Pons (tissue), 1 donor: Measurements from ENCODE around the gene CD96.

Source experiments
- DNase-seq: peaks from one replicate; pipeline ENCODE4 v3.0.0-alpha.2; 2016; ENCODE audit warnings: low spot score

The CD96 gene

GRCh38 chr3:111676211-111677006 lies 134.4 kb downstream of the CD96 start:
- no peak for DNase-seq

- no peak for DNase-seq
Observed at GRCh38 chr3:111677007-111677392, 135.0 kb downstream of the CD96 start.

- no peak for DNase-seq
Observed at GRCh38 chr3:111681661-111682426, 139.8 kb downstream of the CD96 start.

- no peak for DNase-seq
Observed at GRCh38 chr3:111684640-111685039, 142.6 kb downstream of the CD96 start.

GRCh38 chr3:111688190-111688800 lies 146.3 kb downstream of the CD96 start:
- DNase-seq = no peak

- DNase-seq = no peak
Observed at GRCh38 chr3:111690242-111690641, 148.2 kb downstream of the CD96 start.

- peak; percentile 61 for DNase-seq
Observed at GRCh38 chr3:111691293-111691909, 149.4 kb downstream of the CD96 start.

- DNase-seq = no peak
Observed at GRCh38 chr3:111692593-111693552, 150.9 kb downstream of the CD96 start.

GRCh38 chr3:111694471-111694870 lies 152.5 kb downstream of the CD96 start:
- DNase-seq = no peak

- no peak for DNase-seq
Observed at GRCh38 chr3:111695636-111696117, 153.7 kb downstream of the CD96 start.

GRCh38 chr3:111700054-111700453 lies 158.1 kb downstream of the CD96 start:
- no peak for DNase-seq

GRCh38 chr3:111701292-111701906 lies 159.4 kb downstream of the CD96 start:
- no peak for DNase-seq
